T47D (cell line): ENCODE results near the gene PRM2.

ENCODE experiments used
- DNase-seq, 2 experiments: peaks; one replicate each; pipeline versions ENCODE4 v3.0.0 to v3.0.0-alpha.2; 2011 to 2012; ENCODE audit warnings: low read depth in 1 of 2, low spot score in 1 of 2
- JUND ChIP-seq: IDR thresholded peaks from 2 replicates; pipeline ENCODE4 v1.6.1; 2012; ENCODE audit warnings: low read depth
- in situ Hi-C: cut with HindIII; loops from 2 replicates; pipeline ENCODE4 v1.10.0; 2016; ENCODE audit warnings: low sequenced_read_pairs, low pct_unique_long_range_greater_than_20kb

PRM2 gene

GRCh38 chr16:11313493-11314308, 37.4 kb upstream of the PRM2 start:
- TF ChIP-seq JUND: no peak
- in situ Hi-C loops: no loop called here

GRCh38 chr16:11312718-11313492, 36.6 kb upstream of the PRM2 start:
- peak; percentile 60 to 81 for DNase-seq
- no peak for TF ChIP-seq JUND
- in situ Hi-C loops: no loop called here

More at GRCh38 chr16:11313493-11314308, 37.4 kb upstream of the PRM2 start:
- DNase-seq: no peak

- DNase-seq: no peak
- in situ Hi-C loops: no loop called here
- TF ChIP-seq JUND: no peak
Measured at GRCh38 chr16:11310997-11311561, 34.8 kb upstream of the PRM2 start.

- in situ Hi-C loops: no loop called here
- no peak for DNase-seq
- no peak for TF ChIP-seq JUND
Measured at GRCh38 chr16:11310634-11310977, 34.3 kb upstream of the PRM2 start.

GRCh38 chr16:11309895-11310633, 33.8 kb upstream of the PRM2 start:
- TF ChIP-seq JUND: no peak
- in situ Hi-C loops: no loop called here
- no peak for DNase-seq

GRCh38 chr16:11308493-11309283, 32.4 kb upstream of the PRM2 start:
- DNase-seq: no peak
- in situ Hi-C loops: no loop called here
- no peak for TF ChIP-seq JUND

- no peak for TF ChIP-seq JUND
- no peak for DNase-seq
- in situ Hi-C loops: no loop called here
Measured at GRCh38 chr16:11307639-11308492, 31.6 kb upstream of the PRM2 start.

- no peak for DNase-seq
- no peak for TF ChIP-seq JUND
- in situ Hi-C loops: no loop called here
Measured at GRCh38 chr16:11306997-11307638, 30.8 kb upstream of the PRM2 start.

GRCh38 chr16:11306381-11306780, 30.1 kb upstream of the PRM2 start:
- in situ Hi-C loops: no loop called here
- TF ChIP-seq JUND: no peak

GRCh38 chr16:11303405-11304138, 27.3 kb upstream of the PRM2 start:
- TF ChIP-seq JUND: no peak
- in situ Hi-C loops: no loop called here
- peak; percentile 60 to 91 for DNase-seq

More at GRCh38 chr16:11306381-11306780, 30.1 kb upstream of the PRM2 start:
- DNase-seq: no peak
